ENCODE results near the gene ETNPPL. TPM values are rescaled to one million over a fixed set of nuclear protein-coding genes. Genes with fewer than 3 reads are reported as not detected.

Gene ETNPPL
- total RNA-seq, 2 experiments from 2014 or later: not detected

- ChIA-PET POLR2A (no interaction called here), CTCF (no interaction called here)
Observed at GRCh38 chr4:108703370-108703769, 59.5 kb downstream of the ETNPPL start.

DNA sequence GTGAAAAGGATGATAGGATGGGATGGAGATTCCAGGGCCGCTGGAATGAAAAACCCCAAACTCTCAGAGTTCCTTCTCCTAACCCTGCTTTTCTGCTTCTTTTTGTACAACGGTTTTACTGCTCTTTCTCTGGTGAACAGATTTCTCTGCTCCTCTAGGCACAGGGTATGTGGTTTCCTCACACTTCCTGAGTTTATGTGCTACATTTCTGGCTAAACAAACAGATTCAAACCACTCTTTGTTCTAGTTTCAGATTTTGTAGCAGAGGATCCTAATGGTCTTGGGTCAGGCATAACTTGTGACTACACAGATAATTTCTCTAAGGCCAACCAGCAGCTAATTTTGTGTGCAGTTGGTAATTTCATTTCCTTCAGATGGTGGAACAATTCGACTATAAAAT is 59.9 kb downstream of the ETNPPL start:
- POLR2A ChIA-PET: no interaction called here
- CTCF ChIA-PET: no interaction called here

- CTCF ChIA-PET: no interaction called here
- POLR2A ChIA-PET: no interaction called here
Observed at GRCh38 chr4:108700081-108700757, 62.6 kb downstream of the ETNPPL start.

- ChIA-PET POLR2A (no interaction called here), CTCF (no interaction called here)
Observed at GRCh38 chr4:108696160-108696559, 66.7 kb downstream of the ETNPPL start.

GRCh38 chr4:108695062-108695461 is 67.8 kb downstream of the ETNPPL start:
- POLR2A ChIA-PET: no interaction called here
- CTCF ChIA-PET: no interaction called here

GRCh38 chr4:108694423-108694822 is 68.4 kb downstream of the ETNPPL start:
- ChIA-PET CTCF (no interaction called here), POLR2A (no interaction called here)

GRCh38 chr4:108693819-108694218 is 69.0 kb downstream of the ETNPPL start:
- POLR2A ChIA-PET: no interaction called here
- CTCF ChIA-PET: no interaction called here

DNA sequence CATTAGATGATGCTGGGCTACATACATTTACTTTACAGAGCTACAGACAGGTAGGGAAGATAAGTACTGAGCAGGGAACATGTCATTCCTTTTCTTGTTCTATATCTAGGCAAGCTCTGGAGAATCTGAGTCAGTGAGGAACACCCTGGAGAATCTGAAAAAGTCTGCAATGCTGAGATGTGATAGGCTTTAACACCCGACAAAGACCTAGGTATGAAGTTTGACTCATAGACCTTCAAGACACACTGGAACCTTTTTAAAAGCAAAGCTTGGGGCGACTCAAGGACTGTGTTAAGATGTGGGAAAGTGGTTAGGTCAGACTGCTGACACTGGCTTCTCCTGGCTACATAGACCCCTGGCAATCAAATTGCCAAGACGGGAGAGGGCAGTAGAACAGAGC is 69.6 kb downstream of the ETNPPL start:
- ChIA-PET POLR2A (no interaction called here), CTCF (no interaction called here)

Other genes starting within 250 kb of the ETNPPL start
- 1,000 to 10,000 TPM; 1,397 to 1,421 TPM for gene RPL34, start 142.5 kb downstream of the ETNPPL start, total RNA-seq
- gene OSTC, start 112.5 kb downstream of the ETNPPL start, total RNA-seq: 10 to 100 TPM; 84.9 to 93.9 TPM

All from activated CD8-positive, alpha-beta memory T cell treated with anti-CD3 and anti-CD28 coated beads for 36 hours (primary cell).